ENCODE results near the gene SMYD5. TPM values are rescaled to one million over a fixed set of nuclear protein-coding genes. Genes with fewer than 3 reads are reported as not detected.

SMYD5 gene
- total and polyA plus RNA-seq, 9 of the 15 experiments (the other 6 are each of a cell fraction or from before 2014, with no cell fraction given), result 11.4 to 56.8 (median 32.0) TPM

- TF ChIP-seq ZBTB40 (IDR thresholded peaks at IDR 0.05) (peak; percentile 96), ZBTB40 (CRISPR knock-in tag; IDR thresholded peaks at IDR 0.05) (no peak), ZNF133 (CRISPR knock-in tag; IDR thresholded peaks at IDR 0.05) (no peak), ZNF143 (CRISPR knock-in tag; IDR thresholded peaks at IDR 0.05) (peak; percentile 79), KLF13 (tag; IDR thresholded peaks at IDR 0.05; ENCODE audit: borderline replicate concordance, low read depth) (no peak), NR2C2 (CRISPR knock-in tag; IDR thresholded peaks at IDR 0.05) (peak; percentile 46; the same call in 1 of the 2 replicates), NR2C2 (tag; IDR thresholded peaks at IDR 0.05) (peak; percentile 84), NFIC (IDR thresholded peaks at IDR 0.05) (peak; percentile 51; the same call in 1 of the 2 replicates), SPI1 (IDR thresholded peaks at IDR 0.05; ENCODE audit: borderline replicate concordance, low read depth, low read length) (peak; percentile 72), MNT (conservative IDR thresholded peaks at IDR 0.05) (peak in 1 of 2 experiments; percentile 58; a peak in 2 of 4 replicates), POLR2A (conservative IDR thresholded peaks at IDR 0.05) (peak; percentile 97), NR1H2 (CRISPR knock-in tag; IDR thresholded peaks at IDR 0.05) (0 out of 2 replicates have a peak, but pooled peaks have one; percentile 86), SP2 (IDR thresholded peaks at IDR 0.05; ENCODE audit: extremely low read depth, low read depth, low read length, poor library complexity, severe bottlenecking) (peak; percentile 98), RBM14 (IDR thresholded peaks at IDR 0.05; ENCODE audit: borderline replicate concordance, insufficient read depth, low read depth, low read length) (peak; percentile 83; the same call in 1 of the 2 replicates), ZKSCAN1 (IDR thresholded peaks at IDR 0.05; ENCODE audit: low read depth, low read length) (peak; percentile 49; the same call in 1 of the 2 replicates), MYNN (IDR thresholded peaks at IDR 0.05) (0 out of 2 replicates have a peak, but pooled peaks have one; percentile 40), MYNN (CRISPR knock-in tag; IDR thresholded peaks at IDR 0.05) (no peak)
These were observed 20.1 kb downstream of the SMYD5 start, which contains the start of gene CCT7 (continued) for GRCh38 chr2:73233932-73234832.

Data from K562 (cell line).